ENCODE data around the gene CMYA5. TPM values are rescaled to one million over a fixed set of nuclear protein-coding genes. Genes with fewer than 3 reads are reported as not detected.

CMYA5 gene
- total RNA-seq, 2 experiments from 2014 or later = 0.12 to 0.21 TPM

DNA sequence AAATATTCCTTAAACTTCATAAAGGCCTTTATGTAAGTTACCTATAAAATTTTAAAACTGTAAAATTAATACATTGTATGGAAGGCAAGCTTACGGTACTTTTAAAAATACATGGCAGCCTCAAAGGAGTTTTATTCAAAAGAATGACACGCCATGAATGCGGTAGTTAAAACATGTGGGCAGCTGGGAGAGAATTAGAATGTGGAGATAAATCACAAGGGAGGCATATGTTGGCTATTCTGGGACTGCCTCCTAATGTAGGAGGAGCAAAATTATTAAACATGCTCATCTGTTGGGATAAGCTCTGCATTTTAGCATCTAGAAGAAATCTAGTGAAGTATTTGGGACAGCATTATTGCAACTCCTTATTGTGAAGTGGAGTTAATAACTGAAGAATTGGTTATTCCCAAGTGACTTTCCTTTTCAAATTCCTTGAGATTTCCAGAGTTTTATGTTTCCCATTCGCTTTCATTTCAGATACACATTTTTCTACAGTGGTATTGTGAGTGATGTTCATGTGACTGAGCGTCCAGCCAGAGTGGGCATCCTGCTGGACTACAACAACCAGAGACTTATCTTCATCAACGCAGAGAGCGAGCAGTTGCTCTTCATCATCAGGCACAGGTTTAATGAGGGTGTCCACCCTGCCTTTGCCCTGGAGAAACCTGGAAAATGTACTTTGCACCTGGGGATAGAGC lies 109.4 kb downstream of the CMYA5 start:
- CTCF ChIA-PET = no interaction called here
- Mint-ChIP-seq H3K27ac (no peak overlapping the region), H3K9me3 (ENCODE audit: low read depth) (no peaks in the 10 kb centered on the region), H3K4me3 (no peak overlapping the region), H3K36me3 (peaks cover 5% of the 10 kb centered on the region), H3K27me3 (peaks cover 4% of the 10 kb centered on the region), H3K4me1 (peaks cover 15% of the 10 kb centered on the region)
- DNase-seq (no peak), ATAC-seq (no peak)

GRCh38 chr5:79800979-79801827 lies 111.6 kb downstream of the CMYA5 start:
- H3K27me3 Mint-ChIP-seq = peaks cover 6% of the 10 kb centered on the region

DNA sequence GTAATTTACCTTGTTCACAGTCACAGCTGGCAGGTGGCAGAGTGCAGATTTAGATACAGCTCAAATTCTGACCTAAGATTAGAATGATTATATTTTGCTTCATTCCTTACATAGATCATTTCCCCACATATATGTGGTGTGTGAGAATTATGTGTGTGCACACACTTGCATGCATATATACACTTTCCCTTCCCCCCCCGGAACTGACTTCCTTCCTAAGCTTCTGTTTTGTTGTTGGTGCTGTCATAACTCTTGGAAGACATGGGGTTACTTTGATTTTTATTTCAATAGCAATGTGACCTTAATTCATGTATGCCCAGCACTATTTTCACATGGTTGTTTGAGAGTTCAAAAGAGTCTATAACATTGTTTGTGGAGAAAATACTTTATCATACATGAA lies 112.8 kb downstream of the CMYA5 start:
- Mint-ChIP-seq H3K4me1 (peaks cover 18% of the 10 kb centered on the region), H3K27ac (no peak overlapping the region), H3K4me3 (no peak overlapping the region), H3K36me3 (peaks cover 5% of the 10 kb centered on the region), H3K9me3 (ENCODE audit: low read depth) (no peaks in the 10 kb centered on the region), H3K27me3 (peaks cover 4% of the 10 kb centered on the region)
- no peak for ATAC-seq
- DNase-seq = no peak
- CTCF ChIA-PET = no interaction called here

More at GRCh38 chr5:79800979-79801827, 111.6 kb downstream of the CMYA5 start:
- CTCF ChIA-PET = interaction anchor here (1.0 kb wide), 1 partner anchor 57 kb away, joined by 4 read pairs; no protein-coding TSS in a partner anchor
- DNase-seq (no peak), ATAC-seq (peak; percentile 63)
- Mint-ChIP-seq H3K4me3 (no peak overlapping the region), H3K36me3 (peaks cover 5% of the 10 kb centered on the region), H3K27ac (peak overlapping the region; percentile 83), H3K4me1 (peaks cover 15% of the 10 kb centered on the region), H3K9me3 (ENCODE audit: low read depth) (no peaks in the 10 kb centered on the region)

GRCh38 chr5:79803007-79803406 lies 113.4 kb downstream of the CMYA5 start:
- Mint-ChIP-seq H3K4me1 (peaks cover 18% of the 10 kb centered on the region), H3K27ac (no peak overlapping the region), H3K9me3 (ENCODE audit: low read depth) (no peaks in the 10 kb centered on the region), H3K36me3 (peaks cover 5% of the 10 kb centered on the region), H3K4me3 (no peak overlapping the region), H3K27me3 (peaks cover 4% of the 10 kb centered on the region)
- CTCF ChIA-PET = no interaction called here
- DNase-seq (no peak), ATAC-seq (no peak)

DNA sequence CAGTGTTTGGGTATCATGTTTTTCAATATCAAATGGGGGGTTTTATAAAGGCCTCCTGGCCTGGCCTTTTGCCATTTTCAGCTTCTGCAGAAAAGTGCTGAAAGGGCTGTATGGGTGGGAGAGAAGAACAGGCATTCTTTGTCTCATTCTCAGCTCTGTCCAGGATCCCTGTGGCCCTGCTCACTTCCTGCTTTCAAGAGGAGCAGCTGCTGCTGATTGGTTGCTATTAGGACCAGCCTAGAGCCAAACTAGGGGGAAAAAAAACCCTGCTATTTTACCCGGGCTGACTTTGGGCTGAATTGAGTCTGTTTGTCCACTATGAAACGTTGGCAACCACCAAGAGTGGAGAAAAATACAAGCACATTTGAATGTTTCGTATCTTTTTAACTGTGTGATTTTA lies 117.1 kb downstream of the CMYA5 start:
- Mint-ChIP-seq H3K9me3 (ENCODE audit: low read depth) (no peaks in the 10 kb centered on the region), H3K27me3 (peaks cover 3% of the 10 kb centered on the region), H3K27ac (no peak overlapping the region), H3K4me1 (peaks cover 12% of the 10 kb centered on the region), H3K36me3 (no peaks in the 10 kb centered on the region), H3K4me3 (no peak overlapping the region)
- DNase-seq (no peak), ATAC-seq (no peak)
- CTCF ChIA-PET = no interaction called here

DNA sequence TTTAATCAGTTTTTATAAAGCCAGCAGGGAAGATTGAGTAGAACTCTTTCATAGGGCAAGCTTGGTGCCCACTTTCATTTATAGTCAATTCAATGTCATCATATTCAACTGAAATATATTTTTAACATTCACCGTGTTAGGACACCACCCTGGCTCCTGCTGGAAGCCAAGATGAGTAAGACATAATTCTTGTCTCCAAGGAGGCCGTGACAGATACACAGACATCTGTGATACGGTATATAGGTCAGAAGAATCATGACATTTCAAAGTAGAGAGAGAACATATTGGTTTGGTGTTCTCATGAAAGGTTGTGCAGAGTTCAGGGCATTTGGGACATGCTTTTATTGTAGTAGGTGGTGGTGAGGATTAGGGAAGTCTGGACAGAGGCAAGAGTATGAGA lies 120.1 kb downstream of the CMYA5 start:
- Mint-ChIP-seq H3K36me3 (no peaks in the 10 kb centered on the region), H3K9me3 (ENCODE audit: low read depth) (no peaks in the 10 kb centered on the region), H3K27me3 (peaks cover 11% of the 10 kb centered on the region), H3K4me1 (peaks cover 5% of the 10 kb centered on the region), H3K27ac (no peak overlapping the region), H3K4me3 (no peak overlapping the region)
- no peak for DNase-seq
- no peak for ATAC-seq
- CTCF ChIA-PET = no interaction called here

DNA sequence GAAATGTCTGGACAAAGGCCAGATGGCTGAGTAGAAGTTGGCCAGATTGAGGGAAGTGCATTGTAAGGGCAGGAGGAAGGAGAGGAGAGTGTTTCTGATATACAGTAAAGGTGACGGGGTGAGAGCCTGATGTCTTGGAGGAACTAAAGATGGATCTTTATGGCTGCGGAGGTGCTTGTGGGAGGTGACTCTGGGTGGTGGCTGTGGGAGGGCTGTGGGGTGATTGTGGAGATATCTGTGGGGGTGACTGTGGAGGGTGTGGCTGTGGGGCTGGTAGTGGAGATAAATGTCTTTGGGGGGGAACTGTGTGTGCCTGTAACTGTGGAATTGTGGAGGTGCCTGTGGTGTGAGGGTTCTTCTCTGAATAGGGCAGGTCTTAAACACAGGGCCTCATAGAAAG lies 121.4 kb downstream of the CMYA5 start:
- Mint-ChIP-seq H3K9me3 (ENCODE audit: low read depth) (no peaks in the 10 kb centered on the region), H3K27ac (no peak overlapping the region), H3K27me3 (peaks cover 19% of the 10 kb centered on the region), H3K4me3 (no peak overlapping the region), H3K4me1 (peaks cover 5% of the 10 kb centered on the region), H3K36me3 (no peaks in the 10 kb centered on the region)
- ATAC-seq = no peak
- CTCF ChIA-PET = no interaction called here
- DNase-seq = no peak

- Mint-ChIP-seq H3K36me3 (no peaks in the 10 kb centered on the region), H3K4me3 (no peak overlapping the region), H3K27ac (no peak overlapping the region), H3K9me3 (ENCODE audit: low read depth) (no peaks in the 10 kb centered on the region), H3K4me1 (peaks cover 3% of the 10 kb centered on the region), H3K27me3 (peaks cover 28% of the 10 kb centered on the region)
- ATAC-seq (no peak), DNase-seq (no peak)
- CTCF ChIA-PET = no interaction called here
Measured at GRCh38 chr5:79811904-79812303, 122.3 kb downstream of the CMYA5 start.

GRCh38 chr5:79814699-79815098 lies 125.1 kb downstream of the CMYA5 start:
- Mint-ChIP-seq H3K4me3 (no peak overlapping the region), H3K36me3 (no peaks in the 10 kb centered on the region), H3K4me1 (peaks cover 3% of the 10 kb centered on the region), H3K27me3 (peaks cover 36% of the 10 kb centered on the region), H3K27ac (no peak overlapping the region), H3K9me3 (ENCODE audit: low read depth) (peaks cover 2% of the 10 kb centered on the region)
- ATAC-seq (no peak), DNase-seq (no peak)
- CTCF ChIA-PET = no interaction called here

GRCh38 chr5:79816014-79816413 lies 126.4 kb downstream of the CMYA5 start:
- Mint-ChIP-seq H3K36me3 (peaks cover 3% of the 10 kb centered on the region), H3K27ac (no peak overlapping the region), H3K4me1 (peaks cover 3% of the 10 kb centered on the region), H3K4me3 (no peak overlapping the region), H3K27me3 (peaks cover 40% of the 10 kb centered on the region), H3K9me3 (ENCODE audit: low read depth) (peaks cover 5% of the 10 kb centered on the region)
- ATAC-seq (no peak), DNase-seq (no peak)
- CTCF ChIA-PET = no interaction called here

DNA sequence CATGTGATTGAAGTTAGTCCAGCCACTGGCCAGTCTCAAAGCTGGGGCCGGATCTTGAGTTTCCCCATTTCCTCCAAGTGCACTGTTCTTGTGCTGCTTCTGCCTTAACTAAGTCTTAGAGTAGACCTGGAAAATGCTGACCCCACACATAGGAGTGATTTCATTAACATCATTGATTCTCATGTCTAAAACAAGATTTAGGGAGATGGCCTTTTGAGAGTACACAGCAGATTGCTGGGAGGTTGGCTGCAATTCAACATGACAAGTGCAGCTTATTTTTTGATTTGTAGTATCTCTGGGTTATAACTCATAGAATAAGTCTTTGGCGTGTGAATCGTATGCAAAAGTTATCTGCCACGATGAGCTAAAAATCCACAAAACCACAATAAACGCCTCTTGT lies 131.0 kb downstream of the CMYA5 start:
- no peak for DNase-seq
- CTCF ChIA-PET = no interaction called here
- Mint-ChIP-seq H3K27ac (no peak overlapping the region), H3K27me3 (peaks cover 49% of the 10 kb centered on the region), H3K4me3 (no peak overlapping the region), H3K4me1 (no peaks in the 10 kb centered on the region), H3K36me3 (peaks cover 3% of the 10 kb centered on the region), H3K9me3 (ENCODE audit: low read depth) (peaks cover 5% of the 10 kb centered on the region)
- ATAC-seq = no peak

- Mint-ChIP-seq H3K36me3 (peaks cover 3% of the 10 kb centered on the region), H3K4me1 (no peaks in the 10 kb centered on the region), H3K27me3 (peaks cover 30% of the 10 kb centered on the region), H3K4me3 (no peak overlapping the region), H3K27ac (no peak overlapping the region), H3K9me3 (ENCODE audit: low read depth) (peaks cover 4% of the 10 kb centered on the region)
- ATAC-seq (no peak), DNase-seq (no peak)
- CTCF ChIA-PET = no interaction called here
Measured at GRCh38 chr5:79824444-79824843, 134.8 kb downstream of the CMYA5 start.

DNA sequence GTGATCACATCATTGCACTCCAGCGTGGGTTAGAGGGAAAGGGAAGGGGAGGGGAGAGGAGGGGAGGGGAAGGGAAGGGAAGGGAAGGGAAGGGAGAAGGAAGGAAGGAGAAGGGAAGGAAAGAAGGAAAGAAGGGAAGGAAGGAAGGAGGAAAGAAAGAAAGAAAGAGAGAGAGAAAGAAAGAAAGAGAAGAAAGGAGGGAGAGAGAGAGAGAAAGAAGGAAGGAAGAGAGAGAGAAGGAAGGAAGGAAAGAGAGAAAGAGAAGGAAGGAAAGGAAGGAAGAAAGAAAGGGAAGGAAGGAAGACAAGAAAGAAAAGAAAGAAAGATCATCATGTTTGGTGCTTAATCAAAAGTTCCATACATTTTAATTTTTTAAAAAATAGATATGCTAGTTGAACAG lies 136.2 kb downstream of the CMYA5 start:
- Mint-ChIP-seq H3K4me1 (no peaks in the 10 kb centered on the region), H3K27ac (no peak overlapping the region), H3K36me3 (no peaks in the 10 kb centered on the region), H3K9me3 (ENCODE audit: low read depth) (no peaks in the 10 kb centered on the region), H3K4me3 (no peak overlapping the region), H3K27me3 (peaks cover 35% of the 10 kb centered on the region)
- ATAC-seq = no peak
- CTCF ChIA-PET = no interaction called here
- no peak for DNase-seq

GRCh38 chr5:79827159-79827629 lies 137.6 kb downstream of the CMYA5 start:
- CTCF ChIA-PET = no interaction called here
- Mint-ChIP-seq H3K4me1 (no peaks in the 10 kb centered on the region), H3K27ac (no peak overlapping the region), H3K27me3 (peaks cover 35% of the 10 kb centered on the region), H3K4me3 (no peak overlapping the region), H3K9me3 (ENCODE audit: low read depth) (no peaks in the 10 kb centered on the region), H3K36me3 (no peaks in the 10 kb centered on the region)
- no peak for DNase-seq
- no peak for ATAC-seq
